Measurements from ENCODE around the gene VWA5B2.

Gene VWA5B2

DNA sequence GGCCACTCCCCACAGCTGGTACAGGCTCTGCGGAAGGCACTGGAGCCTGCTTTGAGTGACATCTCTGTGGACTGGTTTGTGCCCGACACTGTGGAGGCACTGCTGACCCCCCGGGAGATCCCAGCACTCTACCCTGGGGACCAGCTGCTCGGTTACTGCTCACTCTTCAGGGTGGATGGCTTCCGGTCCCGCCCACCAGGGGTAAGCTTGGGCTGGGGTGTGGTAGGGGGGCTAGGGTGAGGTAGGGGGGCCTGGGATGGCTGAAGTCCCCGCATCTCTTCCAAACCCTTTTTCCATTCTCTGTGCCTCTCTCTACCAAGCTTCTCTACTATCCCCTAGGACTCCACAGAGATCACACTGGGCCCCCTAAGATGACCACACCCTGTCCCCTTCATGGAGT lies 7.8 kb downstream of the VWA5B2 start:
- TF ChIP-seq POLR2A (IDR thresholded peaks at IDR 0.05; ENCODE audit: low read depth, low read length) (no peak), TAF1 (IDR thresholded peaks at IDR 0.05; ENCODE audit: borderline replicate concordance, low read depth, low read length) (no peak), POLR2AphosphoS5 (IDR thresholded peaks at IDR 0.05; ENCODE audit: low read depth, low read length) (no peak)
- no peak for FAIRE-seq
- no peak for DNase-seq (ENCODE audit: insufficient read length)

DNA sequence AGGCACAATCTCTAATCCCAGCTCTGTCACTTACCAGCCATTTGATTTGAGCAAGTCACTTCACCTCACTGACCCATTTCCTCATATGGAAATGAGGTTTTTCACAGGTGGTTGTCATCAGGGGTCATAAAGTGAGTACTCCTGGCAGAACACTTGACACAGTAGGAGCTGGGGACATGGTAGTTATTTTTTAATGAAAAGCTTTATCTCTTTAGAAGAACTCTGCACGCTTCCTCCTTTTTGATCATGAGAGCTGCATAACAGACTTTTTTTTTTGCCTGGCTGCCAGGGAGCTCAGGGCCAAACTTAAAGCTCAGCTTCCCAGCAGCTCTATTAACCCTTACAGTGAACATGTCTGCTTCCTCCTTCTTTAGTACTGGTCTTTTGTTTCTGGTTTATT lies 8.4 kb downstream of the VWA5B2 start:
- TF ChIP-seq POLR2A (IDR thresholded peaks at IDR 0.05; ENCODE audit: low read depth, low read length) (no peak), POLR2AphosphoS5 (IDR thresholded peaks at IDR 0.05; ENCODE audit: low read depth, low read length) (no peak), TAF1 (IDR thresholded peaks at IDR 0.05; ENCODE audit: borderline replicate concordance, low read depth, low read length) (no peak)
- FAIRE-seq, result no peak
- no peak for DNase-seq (ENCODE audit: insufficient read length)

DNA sequence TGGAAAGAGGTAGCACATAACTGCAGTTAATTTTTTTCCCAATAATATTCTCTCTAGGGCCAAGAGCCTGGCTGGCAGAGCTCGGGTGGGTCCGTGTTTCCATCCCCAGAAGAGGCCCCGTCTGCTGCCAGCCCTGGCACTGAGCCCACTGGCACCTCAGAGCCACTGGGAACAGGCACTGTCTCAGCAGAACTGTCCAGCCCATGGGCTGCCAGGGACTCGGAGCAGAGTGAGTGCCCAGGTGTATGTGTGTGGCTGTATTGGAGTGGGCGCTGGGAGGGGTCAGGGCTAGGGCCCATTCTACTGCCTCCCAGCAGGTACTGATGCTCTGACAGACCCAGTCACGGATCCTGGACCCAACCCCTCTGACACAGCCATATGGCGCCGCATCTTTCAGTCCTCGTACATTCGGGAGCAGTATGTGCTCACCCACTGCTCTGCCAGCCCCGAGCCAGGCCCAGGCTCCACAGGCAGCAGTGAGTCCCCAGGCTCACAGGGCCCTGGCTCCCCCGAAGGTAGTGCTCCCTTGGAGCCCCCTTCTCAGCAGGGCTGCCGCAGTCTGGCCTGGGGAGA lies 8.9 kb downstream of the VWA5B2 start:
- DNase-seq (ENCODE audit: insufficient read length) (no peak), FAIRE-seq (no peak)
- no peak for TF ChIP-seq POLR2AphosphoS5 (IDR thresholded peaks at IDR 0.05; ENCODE audit: low read depth, low read length)
- no peak for TF ChIP-seq TAF1 (IDR thresholded peaks at IDR 0.05; ENCODE audit: borderline replicate concordance, low read depth, low read length)
- TF ChIP-seq POLR2A (IDR thresholded peaks at IDR 0.05; ENCODE audit: low read depth, low read length), result no peak

DNA sequence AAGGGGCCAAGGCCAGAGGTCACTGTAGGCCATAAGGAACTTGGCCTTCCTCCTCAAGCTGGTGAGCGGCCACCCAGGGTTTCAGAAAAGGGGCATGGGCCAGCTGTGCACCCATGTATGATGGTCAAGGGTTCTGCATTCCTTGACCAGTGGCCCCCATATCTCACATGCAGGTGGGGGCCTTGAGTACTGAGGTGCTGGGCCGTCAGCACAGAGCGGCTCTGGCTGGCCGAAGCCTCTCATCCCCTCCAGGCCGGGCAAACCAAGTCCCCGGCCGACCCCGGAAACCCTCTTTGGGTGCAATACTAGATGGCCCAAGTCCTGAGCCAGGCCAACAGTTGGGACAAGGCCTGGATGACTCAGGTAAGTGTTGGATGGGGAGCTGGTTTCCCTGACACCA lies 9.8 kb downstream of the VWA5B2 start:
- TF ChIP-seq TAF1 (IDR thresholded peaks at IDR 0.05; ENCODE audit: borderline replicate concordance, low read depth, low read length) (no peak), POLR2AphosphoS5 (IDR thresholded peaks at IDR 0.05; ENCODE audit: low read depth, low read length) (no peak), POLR2A (IDR thresholded peaks at IDR 0.05; ENCODE audit: low read depth, low read length) (no peak)
- DNase-seq (ENCODE audit: insufficient read length) (no peak), FAIRE-seq (no peak)

DNA sequence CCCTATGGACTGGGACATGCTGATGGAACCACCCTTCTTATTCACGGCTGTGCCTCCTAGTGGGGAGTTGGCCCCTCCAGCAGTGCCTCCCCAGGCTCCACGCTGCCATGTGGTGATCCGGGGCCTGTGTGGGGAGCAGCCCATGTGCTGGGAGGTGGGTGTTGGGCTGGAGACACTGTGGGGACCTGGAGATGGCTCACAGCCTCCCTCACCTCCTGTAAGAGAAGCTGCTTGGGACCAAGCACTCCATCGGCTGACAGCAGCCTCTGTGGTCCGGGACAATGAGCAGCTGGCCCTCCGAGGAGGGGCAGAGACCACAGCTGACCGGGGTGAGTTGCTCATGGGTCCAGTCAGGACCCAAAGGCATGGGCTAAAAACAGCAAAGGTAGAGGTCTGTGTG lies 10.3 kb downstream of the VWA5B2 start:
- no peak for TF ChIP-seq POLR2AphosphoS5 (IDR thresholded peaks at IDR 0.05; ENCODE audit: low read depth, low read length)
- no peak for TF ChIP-seq TAF1 (IDR thresholded peaks at IDR 0.05; ENCODE audit: borderline replicate concordance, low read depth, low read length)
- TF ChIP-seq POLR2A (IDR thresholded peaks at IDR 0.05; ENCODE audit: low read depth, low read length), result no peak
- no peak for DNase-seq (ENCODE audit: insufficient read length)
- no peak for FAIRE-seq

DNA sequence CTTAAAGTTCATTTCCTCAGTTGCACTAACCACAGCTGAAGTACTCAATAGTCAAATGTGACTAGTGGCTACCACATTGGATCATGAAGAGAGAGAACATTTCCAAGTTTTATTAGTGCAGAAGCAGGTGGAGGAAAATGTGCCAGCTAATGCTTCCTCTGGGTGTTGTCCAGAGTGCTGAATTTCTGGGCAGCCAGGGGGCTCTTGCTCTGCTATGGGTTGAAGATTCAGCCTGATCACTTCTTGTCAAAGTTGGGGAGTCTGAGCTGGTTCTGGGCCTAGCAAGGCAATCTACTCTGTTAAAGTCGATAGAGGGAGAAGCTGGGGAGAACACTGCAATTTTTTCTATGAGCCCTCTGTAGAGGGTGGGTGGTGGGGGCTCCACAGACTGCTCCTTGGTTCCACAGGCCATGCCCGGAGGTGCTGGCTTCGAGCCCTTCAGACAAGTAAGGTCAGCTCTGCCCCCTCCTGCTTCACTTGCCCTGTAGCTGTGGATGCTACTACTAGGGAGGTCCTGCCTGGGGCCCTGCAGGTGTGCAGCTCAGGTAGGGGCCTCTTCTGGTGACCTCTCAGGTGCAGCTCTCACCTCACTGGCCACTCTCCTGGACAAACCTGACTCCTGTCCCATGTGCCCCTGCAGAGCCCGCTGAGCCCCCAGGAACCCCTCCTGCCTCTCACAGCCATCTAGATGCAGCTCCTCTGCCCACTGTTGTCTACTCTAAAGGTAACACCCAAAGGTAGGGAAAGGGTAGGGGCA lies 11.2 kb downstream of the VWA5B2 start:
- DNase-seq (ENCODE audit: insufficient read length), result no peak
- FAIRE-seq, result no peak
- TF ChIP-seq POLR2AphosphoS5 (IDR thresholded peaks at IDR 0.05; ENCODE audit: low read depth, low read length) (no peak), TAF1 (IDR thresholded peaks at IDR 0.05; ENCODE audit: borderline replicate concordance, low read depth, low read length) (no peak), POLR2A (IDR thresholded peaks at IDR 0.05; ENCODE audit: low read depth, low read length) (no peak)

DNA sequence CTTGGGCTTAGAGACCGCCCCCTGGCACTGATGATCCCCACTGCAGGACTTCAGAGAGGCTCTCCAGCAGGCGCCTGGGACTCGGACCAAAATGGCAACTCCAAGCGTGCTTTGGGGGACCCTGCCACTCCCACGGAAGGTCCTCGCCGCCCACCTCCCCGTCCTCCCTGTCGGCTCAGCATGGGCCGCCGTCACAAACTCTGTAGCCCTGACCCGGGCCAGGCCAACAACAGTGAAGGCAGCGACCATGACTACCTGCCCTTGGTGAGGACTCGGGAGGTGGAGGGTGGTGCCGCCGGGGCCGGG lies 11.7 kb downstream of the VWA5B2 start:
- no peak for TF ChIP-seq POLR2A (IDR thresholded peaks at IDR 0.05; ENCODE audit: low read depth, low read length)
- no peak for FAIRE-seq

DNA sequence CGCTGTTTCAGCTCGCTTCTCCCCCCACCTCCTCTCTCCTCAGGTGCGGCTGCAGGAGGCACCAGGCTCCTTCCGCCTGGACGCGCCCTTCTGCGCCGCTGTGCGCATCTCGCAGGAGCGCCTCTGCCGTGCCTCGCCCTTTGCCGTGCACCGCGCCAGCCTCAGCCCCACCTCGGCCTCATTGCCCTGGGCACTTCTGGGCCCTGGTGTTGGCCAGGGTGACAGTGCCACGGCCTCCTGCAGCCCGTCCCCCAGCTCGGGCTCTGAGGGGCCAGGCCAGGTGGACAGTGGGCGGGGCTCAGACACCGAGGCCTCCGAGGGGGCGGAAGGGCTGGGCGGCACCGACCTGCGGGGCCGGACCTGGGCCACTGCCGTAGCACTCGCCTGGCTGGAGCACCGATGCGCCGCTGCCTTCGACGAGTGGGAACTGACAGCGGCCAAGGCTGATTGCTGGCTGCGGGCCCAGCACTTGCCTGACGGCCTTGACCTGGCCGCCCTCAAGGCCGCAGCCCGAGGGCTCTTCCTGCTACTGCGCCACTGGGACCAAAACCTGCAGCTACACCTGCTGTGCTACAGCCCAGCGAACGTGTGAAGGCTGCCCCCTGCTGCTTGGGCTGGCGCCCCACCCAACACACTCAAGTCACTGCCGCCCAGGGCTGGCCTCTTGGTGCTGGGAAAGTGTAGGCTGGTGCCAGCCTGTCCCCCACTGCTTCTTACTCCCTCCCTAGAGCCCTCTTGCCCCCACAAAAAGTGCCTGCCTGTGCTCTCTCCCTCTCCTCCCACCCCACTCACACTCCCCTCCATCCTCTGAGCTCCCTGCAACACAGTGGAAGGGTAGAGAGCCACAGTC lies 12.3 kb downstream of the VWA5B2 start:
- TF ChIP-seq TAF1 (IDR thresholded peaks at IDR 0.05; ENCODE audit: borderline replicate concordance, low read depth, low read length), result no peak
- TF ChIP-seq POLR2A (IDR thresholded peaks at IDR 0.05; ENCODE audit: low read depth, low read length), result no peak
- no peak for TF ChIP-seq POLR2AphosphoS5 (IDR thresholded peaks at IDR 0.05; ENCODE audit: low read depth, low read length)
- FAIRE-seq (no peak), DNase-seq (ENCODE audit: insufficient read length) (no peak)

More for the DNA sequence above, 11.7 kb downstream of the VWA5B2 start:
- DNase-seq (ENCODE audit: insufficient read length), result no peak

DNA sequence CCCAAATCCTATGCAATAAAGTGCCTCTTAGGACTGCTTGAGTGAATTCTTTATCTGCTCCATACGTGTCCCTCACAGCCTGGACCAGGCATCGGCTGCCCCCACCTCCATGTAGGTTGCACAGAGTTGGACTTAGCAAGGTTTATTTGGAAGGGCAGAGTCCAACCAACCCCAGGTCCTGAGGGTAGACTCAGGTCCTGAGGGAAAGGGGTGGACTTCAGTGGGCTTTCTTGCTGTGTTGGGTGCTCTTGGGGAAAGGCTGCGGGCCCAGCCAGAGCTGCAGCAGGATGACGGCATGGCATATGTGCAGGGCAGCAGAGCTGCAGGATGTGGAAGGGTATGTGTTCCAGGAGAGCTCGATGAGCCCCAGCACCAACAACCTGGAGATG lies 12.9 kb downstream of the VWA5B2 start:
- DNase-seq (ENCODE audit: insufficient read length), result no peak
- FAIRE-seq, result no peak
- TF ChIP-seq POLR2A (IDR thresholded peaks at IDR 0.05; ENCODE audit: low read depth, low read length) (no peak), POLR2AphosphoS5 (IDR thresholded peaks at IDR 0.05; ENCODE audit: low read depth, low read length) (no peak), TAF1 (IDR thresholded peaks at IDR 0.05; ENCODE audit: borderline replicate concordance, low read depth, low read length) (no peak)

DNA sequence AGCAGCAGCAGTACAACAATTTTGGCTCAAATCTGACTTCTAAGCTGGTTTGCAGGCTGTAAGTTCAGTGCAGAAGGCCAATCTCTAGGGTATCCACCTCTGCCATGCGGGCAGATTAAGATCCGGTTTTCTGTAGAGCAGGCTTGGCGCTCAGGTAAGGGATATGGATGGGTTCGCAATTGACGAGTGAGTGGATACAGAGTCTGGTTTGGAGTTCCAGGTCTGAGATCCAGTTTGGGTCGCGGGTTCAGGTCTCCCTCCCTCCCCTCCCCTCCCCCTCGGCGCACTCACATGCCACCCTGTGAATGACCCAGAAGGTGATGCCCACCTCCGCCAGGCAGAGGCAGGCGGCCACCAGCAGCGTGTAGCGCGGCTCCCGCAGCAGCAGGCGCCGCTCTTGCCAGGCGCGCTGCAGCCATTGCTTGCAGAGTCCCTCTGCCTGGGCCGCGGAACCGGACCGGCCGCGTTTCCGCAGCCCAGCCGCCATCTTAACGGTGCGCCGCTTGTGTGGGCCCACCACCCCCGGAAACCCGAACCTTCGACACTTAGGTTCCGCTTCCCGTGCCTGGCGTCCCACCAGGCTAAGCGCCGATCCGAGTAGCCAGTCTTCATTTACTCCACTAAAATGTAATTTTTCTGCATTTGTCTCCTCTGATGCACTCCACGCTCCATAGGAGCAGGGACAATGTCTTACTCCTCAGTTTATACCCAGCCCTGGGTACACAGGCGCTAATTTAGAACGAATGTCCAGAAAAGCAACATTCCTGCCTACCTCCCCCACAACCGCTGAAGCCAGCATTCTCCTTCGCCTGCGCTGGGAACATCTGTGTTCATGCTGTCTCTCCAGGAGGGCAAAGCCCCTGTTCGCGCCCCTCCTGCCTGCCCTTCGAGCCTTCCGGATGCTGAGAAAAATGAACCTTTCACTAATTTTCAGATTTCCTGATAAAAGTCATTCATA lies 19.3 kb downstream of the VWA5B2 start, which contains the start of gene ALG3:
Gene ALG3, minus strand, starts transcription at position 509 of the 958 bp plus-strand sequence. Its CDS starts 22 bp downstream, at position 487.
- peak; percentile 97 for TF ChIP-seq POLR2A (IDR thresholded peaks at IDR 0.05; ENCODE audit: low read depth, low read length)
- peak; percentile 86 for TF ChIP-seq POLR2AphosphoS5 (IDR thresholded peaks at IDR 0.05; ENCODE audit: low read depth, low read length)
- TF ChIP-seq TAF1 (IDR thresholded peaks at IDR 0.05; ENCODE audit: borderline replicate concordance, low read depth, low read length), result peak; percentile 97
- DNase-seq (ENCODE audit: insufficient read length), result peak; percentile 77
- peak; percentile 86 for FAIRE-seq

Data from GM12892 (cell line).